Measurements from ENCODE around the gene ZNF12. TPM values are rescaled to one million over a fixed set of nuclear protein-coding genes. Genes with fewer than 3 reads are reported as not detected.

Gene ZNF12
- total RNA-seq, 2 experiments from 2014 or later: 15.4 to 25.3 TPM

DNA sequence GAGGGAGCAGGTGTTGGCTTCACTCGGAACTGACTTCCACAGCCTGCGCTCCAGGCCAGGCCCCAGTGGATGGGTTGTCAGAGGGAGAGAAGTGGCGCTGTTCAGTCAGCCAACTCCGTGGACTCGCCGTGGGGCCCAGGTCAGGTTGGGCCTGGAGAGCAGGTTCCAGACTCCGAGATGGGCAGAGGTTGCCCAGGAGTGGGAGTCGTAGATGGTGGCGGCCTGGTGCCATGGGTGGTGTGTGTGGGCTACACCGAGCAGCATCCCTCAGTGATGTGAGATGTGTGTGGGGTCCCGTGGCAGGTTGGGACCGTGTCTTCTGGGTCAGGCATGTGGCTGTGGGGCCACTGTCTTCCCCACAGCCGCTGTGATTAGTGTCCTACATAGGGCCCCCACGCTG lies 59.2 kb downstream of the ZNF12 start:
- no peak overlapping the region for H3K4me3 ChIP-seq (ENCODE audit: low read depth, low read length, poor library complexity, severe bottlenecking)
- no peak overlapping the region for H3K4me2 ChIP-seq (ENCODE audit: low read length)
- no peaks in the 10 kb centered on the region for H3K9me3 ChIP-seq (ENCODE audit: low read length)
- H3K4me1 ChIP-seq (ENCODE audit: insufficient read depth, low read length, poor library complexity, severe bottlenecking): no peaks in the 10 kb centered on the region
- no peaks in the 10 kb centered on the region for H3K9me2 ChIP-seq (ENCODE audit: insufficient read depth, low read length)
- no peak overlapping the region for H3K27ac ChIP-seq (ENCODE audit: low read depth, low read length, poor library complexity, severe bottlenecking)
- no peak for TF ChIP-seq EZH2phosphoT487 (IDR thresholded peaks at IDR 0.05; ENCODE audit: borderline replicate concordance, low read depth, low read length)
- TF ChIP-seq, protein P1, sequence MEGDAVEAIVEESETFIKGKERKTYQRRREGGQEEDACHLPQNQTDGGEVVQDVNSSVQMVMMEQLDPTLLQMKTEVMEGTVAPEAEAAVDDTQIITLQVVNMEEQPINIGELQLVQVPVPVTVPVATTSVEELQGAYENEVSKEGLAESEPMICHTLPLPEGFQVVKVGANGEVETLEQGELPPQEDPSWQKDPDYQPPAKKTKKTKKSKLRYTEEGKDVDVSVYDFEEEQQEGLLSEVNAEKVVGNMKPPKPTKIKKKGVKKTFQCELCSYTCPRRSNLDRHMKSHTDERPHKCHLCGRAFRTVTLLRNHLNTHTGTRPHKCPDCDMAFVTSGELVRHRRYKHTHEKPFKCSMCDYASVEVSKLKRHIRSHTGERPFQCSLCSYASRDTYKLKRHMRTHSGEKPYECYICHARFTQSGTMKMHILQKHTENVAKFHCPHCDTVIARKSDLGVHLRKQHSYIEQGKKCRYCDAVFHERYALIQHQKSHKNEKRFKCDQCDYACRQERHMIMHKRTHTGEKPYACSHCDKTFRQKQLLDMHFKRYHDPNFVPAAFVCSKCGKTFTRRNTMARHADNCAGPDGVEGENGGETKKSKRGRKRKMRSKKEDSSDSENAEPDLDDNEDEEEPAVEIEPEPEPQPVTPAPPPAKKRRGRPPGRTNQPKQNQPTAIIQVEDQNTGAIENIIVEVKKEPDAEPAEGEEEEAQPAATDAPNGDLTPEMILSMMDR (conservative IDR thresholded peaks at IDR 0.05; ENCODE audit: low read length): no peak
- POLR2A ChIA-PET: no interaction called here
- no peak overlapping the region for H2AFZ ChIP-seq (ENCODE audit: low read length)
- CTCF ChIA-PET (ENCODE audit: unreplicated experiment): no interaction called here
- H4K20me1 ChIP-seq (ENCODE audit: insufficient read depth, low read length): no peaks in the 10 kb centered on the region
- BruUV-seq (replicated peaks): no TSS peak
- H3K79me2 ChIP-seq (ENCODE audit: insufficient read depth, low read depth, low read length): no peaks in the 10 kb centered on the region
- no peak for DNase-seq (ENCODE audit: low spot score)
- intact Hi-C loops (cut with micrococcal nuclease; ENCODE audit: unreplicated experiment): no loop called here
- peaks cover 96% of the 10 kb centered on the region for H3K36me3 ChIP-seq (ENCODE audit: insufficient read depth, low read length)

DNA sequence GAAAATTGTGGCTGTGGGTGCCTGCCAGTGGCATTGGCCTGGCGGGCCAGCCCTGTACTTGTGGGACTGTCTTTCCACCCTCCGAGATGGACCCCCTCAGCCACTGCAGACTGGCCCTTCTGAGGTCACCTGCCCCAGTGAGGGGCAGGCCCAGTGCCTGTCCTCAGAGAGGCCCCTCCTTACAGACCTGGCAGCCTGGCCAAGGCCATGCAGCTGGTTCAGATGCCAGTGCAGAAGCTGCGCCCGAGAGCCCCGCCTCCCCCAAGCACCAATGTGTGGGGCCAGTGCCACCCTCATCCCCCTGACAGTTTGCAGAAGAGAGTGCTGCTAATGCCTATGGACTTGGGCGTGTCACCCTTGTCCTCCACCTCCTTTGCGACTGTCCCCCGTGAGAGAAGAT lies 59.7 kb downstream of the ZNF12 start:
- Histone ChIP-seq H3K9me3 (ENCODE audit: low read length) (no peaks in the 10 kb centered on the region), H2AFZ (ENCODE audit: low read length) (no peak overlapping the region), H3K27ac (ENCODE audit: low read depth, low read length, poor library complexity, severe bottlenecking) (no peak overlapping the region), H3K4me3 (ENCODE audit: low read depth, low read length, poor library complexity, severe bottlenecking) (no peak overlapping the region), H3K4me2 (ENCODE audit: low read length) (no peak overlapping the region), H4K20me1 (ENCODE audit: insufficient read depth, low read length) (no peaks in the 10 kb centered on the region), H3K9me2 (ENCODE audit: insufficient read depth, low read length) (no peaks in the 10 kb centered on the region), H3K36me3 (ENCODE audit: insufficient read depth, low read length) (peaks cover 96% of the 10 kb centered on the region), H3K79me2 (ENCODE audit: insufficient read depth, low read depth, low read length) (no peaks in the 10 kb centered on the region), H3K4me1 (ENCODE audit: insufficient read depth, low read length, poor library complexity, severe bottlenecking) (no peaks in the 10 kb centered on the region)
- intact Hi-C loops (cut with micrococcal nuclease; ENCODE audit: unreplicated experiment): no loop called here
- ChIA-PET POLR2A (no interaction called here), CTCF (ENCODE audit: unreplicated experiment) (no interaction called here)
- DNase-seq (ENCODE audit: low spot score): no peak
- no TSS peak for BruUV-seq (replicated peaks)
- no peak for TF ChIP-seq EZH2phosphoT487 (IDR thresholded peaks at IDR 0.05; ENCODE audit: borderline replicate concordance, low read depth, low read length)
- TF ChIP-seq, protein P1 (conservative IDR thresholded peaks at IDR 0.05; ENCODE audit: low read length): no peak

DNA sequence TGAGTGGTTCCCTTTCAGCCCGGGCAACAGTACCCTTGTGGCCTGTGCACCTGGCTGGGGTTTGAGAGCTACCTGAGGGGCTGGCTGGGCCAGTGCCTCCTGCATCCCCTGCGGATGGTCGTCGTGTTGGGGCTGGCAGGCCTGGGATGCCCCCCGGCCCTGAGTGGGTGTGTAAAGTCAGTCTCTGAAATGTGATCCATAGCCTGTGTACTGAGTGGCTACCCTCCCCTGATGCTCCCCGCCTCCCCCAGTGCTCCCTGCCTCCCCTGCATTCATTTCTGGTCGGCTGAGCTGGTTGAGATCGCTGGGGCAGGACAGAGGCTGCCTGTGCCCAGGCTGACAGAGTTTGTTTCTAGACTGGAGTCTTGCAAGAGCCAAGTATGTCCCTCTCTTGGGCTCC lies 60.3 kb downstream of the ZNF12 start:
- H3K36me3 ChIP-seq (ENCODE audit: insufficient read depth, low read length): peaks cover 96% of the 10 kb centered on the region
- POLR2A ChIA-PET: interaction anchor here (0.6 kb wide), 1 partner anchor 88 kb away, joined by 3 read pairs; no protein-coding TSS in a partner anchor
- intact Hi-C loops (cut with micrococcal nuclease; ENCODE audit: unreplicated experiment): no loop called here

More for the DNA sequence above, 60.3 kb downstream of the ZNF12 start:
- Histone ChIP-seq H3K4me3 (ENCODE audit: low read depth, low read length, poor library complexity, severe bottlenecking) (no peak overlapping the region), H3K4me1 (ENCODE audit: insufficient read depth, low read length, poor library complexity, severe bottlenecking) (no peaks in the 10 kb centered on the region), H3K4me2 (ENCODE audit: low read length) (no peak overlapping the region), H2AFZ (ENCODE audit: low read length) (no peak overlapping the region), H3K9me2 (ENCODE audit: insufficient read depth, low read length) (no peaks in the 10 kb centered on the region), H3K27ac (ENCODE audit: low read depth, low read length, poor library complexity, severe bottlenecking) (no peak overlapping the region), H3K79me2 (ENCODE audit: insufficient read depth, low read depth, low read length) (no peaks in the 10 kb centered on the region), H3K9me3 (ENCODE audit: low read length) (no peaks in the 10 kb centered on the region), H4K20me1 (ENCODE audit: insufficient read depth, low read length) (no peaks in the 10 kb centered on the region)
- BruUV-seq (replicated peaks): no TSS peak
- no peak for DNase-seq (ENCODE audit: low spot score)
- TF ChIP-seq, protein P1 (conservative IDR thresholded peaks at IDR 0.05; ENCODE audit: low read length): no peak
- no peak for TF ChIP-seq EZH2phosphoT487 (IDR thresholded peaks at IDR 0.05; ENCODE audit: borderline replicate concordance, low read depth, low read length)
- CTCF ChIA-PET (ENCODE audit: unreplicated experiment): no interaction called here

All from OCI-LY7 (cell line).